ENCODE results near the gene FCHO1.

Gene FCHO1

GRCh38 chr19:17832443-17833208 is 81.3 kb downstream of the FCHO1 start:
- no peak for DNase-seq

GRCh38 chr19:17834350-17835181 is 83.3 kb downstream of the FCHO1 start:
- no peak for DNase-seq

GRCh38 chr19:17835182-17836006 is 84.1 kb downstream of the FCHO1 start:
- no peak for DNase-seq

DNA sequence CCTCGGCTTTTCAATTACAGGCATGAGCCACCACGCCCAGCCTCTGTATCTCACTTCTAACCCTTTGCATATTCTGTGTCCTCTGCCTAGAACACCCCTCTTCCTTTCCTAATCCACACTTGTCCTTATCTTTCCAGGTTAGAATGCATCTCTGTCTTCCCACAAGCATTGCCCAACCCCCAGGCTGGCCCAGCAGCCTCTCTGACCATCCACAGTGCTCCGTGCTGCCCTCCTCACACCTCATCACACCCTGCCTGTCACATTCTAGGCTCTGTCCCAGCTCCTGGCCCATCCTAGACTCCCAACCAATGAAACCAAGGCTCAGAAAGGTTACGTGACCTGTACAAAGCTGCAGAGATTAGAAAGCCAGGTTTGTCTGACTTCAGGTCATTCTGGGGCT is 85.3 kb downstream of the FCHO1 start:
- DNase-seq, result no peak

DNA sequence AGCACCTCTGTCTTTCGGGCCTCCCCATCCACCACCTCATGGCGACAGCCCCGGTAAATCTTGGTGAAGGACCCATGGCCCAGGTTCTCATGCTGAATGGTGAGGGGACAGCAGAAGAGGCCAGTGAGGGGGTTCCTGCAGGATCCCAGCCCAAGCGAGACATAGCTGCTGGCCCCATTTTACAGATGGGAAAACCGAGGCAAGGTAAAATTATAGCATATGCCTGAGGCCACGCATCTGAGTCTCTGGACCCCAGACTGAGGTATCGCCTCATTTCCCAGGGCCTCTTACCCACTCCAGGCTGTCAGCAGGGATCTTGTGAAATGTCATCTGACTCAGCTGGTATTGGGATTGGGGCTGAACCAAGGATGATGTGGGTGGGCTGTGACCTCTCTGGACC is 86.7 kb downstream of the FCHO1 start:
- DNase-seq, result no peak

Data from AML-193 (cell line).